GM18861 (cell line): ENCODE data around the gene HCN3.
"Not testable (repeated sequence)": the region's sequence is repeated elsewhere in the genome, so short reads cannot be mapped to it uniquely, and the experiment has no call there.

Experiments
- ATAC-seq: cut with Tn5 transposase; IDR thresholded peaks from one replicate; pipeline ENCODE4 v1.9.1; 2021; ENCODE audit not compliant: unreplicated experiment

HCN3 gene

DNA sequence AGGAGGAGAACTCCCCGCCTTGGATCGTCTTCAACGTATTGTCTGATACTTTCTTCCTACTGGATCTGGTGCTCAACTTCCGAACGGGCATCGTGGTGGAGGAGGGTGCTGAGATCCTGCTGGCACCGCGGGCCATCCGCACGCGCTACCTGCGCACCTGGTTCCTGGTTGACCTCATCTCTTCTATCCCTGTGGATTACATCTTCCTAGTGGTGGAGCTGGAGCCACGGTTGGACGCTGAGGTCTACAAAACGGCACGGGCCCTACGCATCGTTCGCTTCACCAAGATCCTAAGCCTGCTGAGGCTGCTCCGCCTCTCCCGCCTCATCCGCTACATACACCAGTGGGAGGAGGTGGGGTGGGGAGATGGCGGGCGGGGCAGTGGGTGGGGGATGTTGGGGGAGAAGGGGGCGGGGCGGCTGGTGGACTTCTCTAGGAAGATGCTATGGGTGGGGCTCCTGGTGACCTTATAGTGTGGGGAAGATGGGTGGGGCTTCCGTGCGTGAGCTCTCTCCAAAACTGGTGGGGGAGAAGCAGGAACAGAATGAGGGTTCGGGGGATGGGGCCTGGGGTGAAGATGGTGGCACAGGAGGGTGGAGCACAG lies 5.3 kb downstream of the HCN3 start:
- no peak for ATAC-seq

- ATAC-seq = no peak
Measured at GRCh38 chr1:155284476-155284875, 7.2 kb downstream of the HCN3 start.

DNA sequence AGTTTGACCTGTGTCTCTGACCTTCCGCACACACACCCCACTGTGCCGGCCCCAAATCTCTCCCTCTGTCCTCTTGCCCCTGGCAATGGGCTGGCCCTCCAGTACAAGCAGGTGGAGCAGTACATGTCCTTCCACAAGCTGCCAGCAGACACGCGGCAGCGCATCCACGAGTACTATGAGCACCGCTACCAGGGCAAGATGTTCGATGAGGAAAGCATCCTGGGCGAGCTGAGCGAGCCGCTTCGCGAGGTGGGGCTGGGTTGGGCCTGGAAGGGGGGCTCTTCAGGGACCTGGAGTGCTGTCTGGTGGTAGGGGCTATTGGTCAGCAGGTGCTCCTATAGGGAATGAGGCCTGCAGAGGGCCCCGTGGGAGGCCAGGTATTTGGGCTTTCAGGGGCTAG lies 7.8 kb downstream of the HCN3 start:
- ATAC-seq = no peak

GRCh38 chr1:155285631-155286044 lies 8.4 kb downstream of the HCN3 start:
- no peak for ATAC-seq

- no peak for ATAC-seq
Measured at GRCh38 chr1:155286544-155286943, 9.3 kb downstream of the HCN3 start.

DNA sequence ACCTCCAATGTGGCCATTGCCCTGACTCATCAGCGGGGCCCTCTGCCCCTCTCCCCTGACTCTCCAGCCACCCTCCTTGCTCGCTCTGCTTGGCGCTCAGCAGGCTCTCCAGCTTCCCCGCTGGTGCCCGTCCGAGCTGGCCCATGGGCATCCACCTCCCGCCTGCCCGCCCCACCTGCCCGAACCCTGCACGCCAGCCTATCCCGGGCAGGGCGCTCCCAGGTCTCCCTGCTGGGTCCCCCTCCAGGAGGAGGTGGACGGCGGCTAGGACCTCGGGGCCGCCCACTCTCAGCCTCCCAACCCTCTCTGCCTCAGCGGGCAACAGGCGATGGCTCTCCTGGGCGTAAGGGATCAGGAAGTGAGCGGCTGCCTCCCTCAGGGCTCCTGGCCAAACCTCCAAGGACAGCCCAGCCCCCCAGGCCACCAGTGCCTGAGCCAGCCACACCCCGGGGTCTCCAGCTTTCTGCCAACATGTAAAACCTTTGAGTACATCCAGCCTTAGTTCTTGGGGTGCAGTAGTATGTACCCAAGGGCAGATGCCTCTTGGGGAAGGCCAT lies 10.8 kb downstream of the HCN3 start:
- ATAC-seq = no peak

- ATAC-seq = not testable (repeated sequence)
Measured at GRCh38 chr1:155291006-155291405, 13.7 kb downstream of the HCN3 start.

GRCh38 chr1:155293086-155293749 lies 16.0 kb downstream of the HCN3 start:
- no peak for ATAC-seq

DNA sequence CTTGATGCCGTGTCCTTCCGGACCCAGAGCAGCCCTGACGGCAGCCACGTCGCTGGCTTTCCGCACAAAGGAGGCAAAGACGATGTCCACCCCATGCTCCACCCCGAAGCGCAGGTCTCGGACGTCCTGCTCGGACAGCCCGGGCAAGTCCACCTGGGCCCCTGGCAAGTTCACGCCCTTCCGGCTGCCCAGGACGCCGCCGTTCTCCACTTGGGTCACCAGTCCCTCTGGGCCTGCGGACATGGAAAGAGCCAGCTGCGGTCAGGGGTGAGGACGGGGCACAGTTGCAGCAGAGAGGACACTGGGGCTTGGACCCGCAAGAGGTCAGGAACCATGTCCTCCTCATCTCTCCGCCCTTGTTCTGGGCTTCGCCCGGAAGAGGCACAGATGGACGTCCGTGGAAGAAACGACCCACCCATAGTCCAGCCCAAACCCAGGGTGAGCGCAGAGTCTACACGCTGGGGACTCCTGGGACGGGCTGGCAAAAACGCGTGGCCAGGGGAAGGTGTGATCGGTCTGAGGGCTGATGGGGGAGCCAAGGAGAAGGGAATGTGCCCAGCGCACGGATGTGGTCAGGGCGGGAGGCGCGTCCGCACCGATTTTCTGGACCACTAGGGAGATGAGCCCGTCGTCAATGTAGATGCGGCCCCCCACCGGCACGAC lies 17.4 kb downstream of the HCN3 start:
- no peak for ATAC-seq

- ATAC-seq = no peak
Measured at GRCh38 chr1:155295183-155295941, 18.1 kb downstream of the HCN3 start.

- ATAC-seq = no peak
Measured at GRCh38 chr1:155295942-155296267, 18.6 kb downstream of the HCN3 start.

DNA sequence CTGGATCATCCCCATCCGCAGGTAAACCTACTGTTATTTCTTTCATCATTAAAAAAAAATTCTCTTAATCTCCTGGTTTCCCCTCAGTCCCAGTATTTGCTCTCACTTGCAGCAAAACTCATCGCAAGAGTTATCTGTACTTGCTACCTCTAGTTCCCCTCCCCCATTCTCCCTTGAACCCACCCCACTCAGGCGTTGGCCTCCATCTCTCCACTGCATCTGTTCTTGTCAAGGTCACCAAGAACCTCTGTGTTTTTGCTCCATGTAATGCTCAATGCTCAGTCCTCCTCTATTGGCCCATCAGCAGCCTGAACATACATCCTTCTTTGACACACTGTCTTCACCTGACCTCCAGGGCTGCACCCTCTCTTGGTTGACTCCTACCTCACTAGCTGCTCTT lies 19.4 kb downstream of the HCN3 start:
- ATAC-seq = no peak

- no peak for ATAC-seq
Measured at GRCh38 chr1:155297384-155297783, 20.1 kb downstream of the HCN3 start.

- ATAC-seq = no peak
Measured at GRCh38 chr1:155300024-155300423, 22.8 kb downstream of the HCN3 start.

GRCh38 chr1:155300553-155301329 lies 23.5 kb downstream of the HCN3 start:
- no peak for ATAC-seq

GRCh38 chr1:155301342-155301841 lies 24.1 kb downstream of the HCN3 start, which contains the start of gene PKLR:
TSS of gene PKLR (minus strand) at chr1:155301438. CDS start at chr1:155301395, 43 bp downstream.
- ATAC-seq = no peak

DNA sequence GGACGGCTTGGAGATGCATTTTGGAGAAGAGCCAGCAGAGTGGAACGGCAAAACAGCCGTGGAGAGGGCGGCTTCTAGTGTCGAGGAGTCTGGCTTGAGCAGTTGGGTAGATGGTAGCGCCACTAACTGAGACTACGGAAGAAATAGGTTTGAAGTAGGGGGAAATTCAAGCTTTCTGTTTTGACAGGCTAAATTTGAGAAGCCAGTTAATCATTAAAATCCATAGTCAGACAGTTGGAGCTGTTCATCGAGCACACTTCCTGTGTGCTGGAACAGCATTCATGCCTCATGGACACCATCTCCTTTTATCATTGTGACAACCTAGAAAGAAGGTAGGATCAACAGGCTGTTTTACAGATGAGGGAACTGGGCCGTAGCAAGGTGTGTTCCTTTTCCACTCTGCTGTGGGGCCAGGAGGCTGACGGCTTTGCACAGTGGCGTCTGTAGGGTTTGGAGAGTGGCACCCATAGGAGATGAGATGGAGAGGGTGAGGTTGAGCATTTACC lies 27.3 kb downstream of the HCN3 start:
- no peak for ATAC-seq

DNA sequence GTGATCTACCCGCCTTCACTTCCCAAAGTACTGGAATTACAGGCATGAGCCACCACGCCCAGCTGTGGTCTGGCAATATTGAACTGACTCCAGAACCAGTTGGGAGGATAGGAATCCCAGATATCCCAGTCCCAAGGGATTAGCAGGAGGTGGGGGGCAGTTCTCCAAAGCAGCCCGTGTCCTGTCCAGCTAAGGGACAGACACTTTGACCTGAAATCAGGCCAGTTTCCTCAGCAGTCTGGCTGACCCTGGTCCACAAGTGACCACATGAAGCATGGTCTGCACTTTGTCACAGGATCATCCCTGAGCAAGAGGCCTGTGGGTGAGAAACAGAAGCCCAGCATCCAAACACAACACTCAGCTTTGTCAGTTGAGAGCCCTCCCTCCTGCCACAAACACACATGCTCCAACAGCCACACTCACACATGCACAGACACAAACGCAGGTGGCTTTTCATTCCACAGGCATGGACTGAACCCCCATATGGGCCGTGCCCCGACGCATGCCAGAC lies 28.7 kb downstream of the HCN3 start:
- no peak for ATAC-seq

GRCh38 chr1:155307247-155307740 lies 30.0 kb downstream of the HCN3 start:
- ATAC-seq = no peak
